Effector CD4-positive, alpha-beta T cell (primary cell): Measurements from ENCODE around the gene FBH1.
"Not testable (repeated sequence)": the region's sequence is repeated elsewhere in the genome, so short reads cannot be mapped to it uniquely, and the experiment has no call there.

Experiments
- DNase-seq: peaks from one replicate; pipeline ENCODE4 v3.0.0-alpha.2; 2020
- total RNA-seq: gene quantifications from one replicate; lab custom pipeline; 2026; lab: John Stamatoyannopoulos, UW

Gene FBH1
- 120 reads per million, percentile 86 among the genes with 10 or more reads in this experiment for total RNA-seq

DNA sequence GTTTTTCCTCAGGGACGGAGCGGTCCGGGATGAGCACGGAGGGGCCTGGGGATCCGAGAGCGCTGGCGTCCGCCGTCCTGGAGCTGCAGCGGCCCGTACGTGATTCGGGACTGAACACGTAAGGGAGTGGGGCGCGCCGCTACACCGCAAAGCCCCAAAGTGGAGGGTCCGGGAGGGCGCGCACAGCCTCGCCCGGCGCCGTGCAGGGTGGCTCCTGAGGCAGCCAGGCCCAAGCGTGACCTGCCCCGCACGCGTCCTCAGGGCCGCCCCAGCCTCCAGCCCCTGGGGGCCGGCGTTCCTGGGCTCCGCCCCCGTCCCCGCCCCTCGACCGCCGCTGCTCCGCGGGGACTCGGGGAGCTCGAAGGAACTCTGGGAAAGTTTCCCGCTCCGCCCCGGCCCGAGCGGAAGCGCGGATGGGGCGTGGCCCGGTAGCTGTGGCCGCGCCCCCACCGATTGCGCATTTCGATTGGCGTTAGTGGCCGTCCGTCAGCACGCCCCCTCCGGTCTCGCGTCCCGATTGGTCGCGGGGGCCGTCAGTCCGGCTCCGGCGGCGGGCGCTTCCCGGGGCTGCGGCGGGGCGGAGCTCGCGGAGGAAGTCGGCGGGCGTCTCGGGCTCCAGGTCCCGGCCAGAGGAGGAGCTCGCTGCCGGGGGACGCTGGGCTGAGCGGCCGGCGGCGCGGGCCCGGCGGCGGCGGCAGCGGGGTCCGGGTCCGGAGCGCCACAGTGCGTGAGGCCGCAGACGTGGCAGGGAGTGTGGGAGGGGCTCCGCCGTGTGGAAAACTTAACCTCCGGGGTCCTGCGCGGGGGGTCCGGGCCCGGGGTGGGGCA, at the start of gene FBH1, which contains the start of gene ANKRD16:
Gene FBH1, plus strand, starts transcription at position 620 of the 828 bp plus-strand sequence. Its CDS starts 103 bp downstream, at position 723.
Gene ANKRD16, minus strand, starts transcription at position 270 of the 828 bp plus-strand sequence. CDS start 539 bp downstream, outside the sequence.
- peak; percentile 96 for DNase-seq

DNA sequence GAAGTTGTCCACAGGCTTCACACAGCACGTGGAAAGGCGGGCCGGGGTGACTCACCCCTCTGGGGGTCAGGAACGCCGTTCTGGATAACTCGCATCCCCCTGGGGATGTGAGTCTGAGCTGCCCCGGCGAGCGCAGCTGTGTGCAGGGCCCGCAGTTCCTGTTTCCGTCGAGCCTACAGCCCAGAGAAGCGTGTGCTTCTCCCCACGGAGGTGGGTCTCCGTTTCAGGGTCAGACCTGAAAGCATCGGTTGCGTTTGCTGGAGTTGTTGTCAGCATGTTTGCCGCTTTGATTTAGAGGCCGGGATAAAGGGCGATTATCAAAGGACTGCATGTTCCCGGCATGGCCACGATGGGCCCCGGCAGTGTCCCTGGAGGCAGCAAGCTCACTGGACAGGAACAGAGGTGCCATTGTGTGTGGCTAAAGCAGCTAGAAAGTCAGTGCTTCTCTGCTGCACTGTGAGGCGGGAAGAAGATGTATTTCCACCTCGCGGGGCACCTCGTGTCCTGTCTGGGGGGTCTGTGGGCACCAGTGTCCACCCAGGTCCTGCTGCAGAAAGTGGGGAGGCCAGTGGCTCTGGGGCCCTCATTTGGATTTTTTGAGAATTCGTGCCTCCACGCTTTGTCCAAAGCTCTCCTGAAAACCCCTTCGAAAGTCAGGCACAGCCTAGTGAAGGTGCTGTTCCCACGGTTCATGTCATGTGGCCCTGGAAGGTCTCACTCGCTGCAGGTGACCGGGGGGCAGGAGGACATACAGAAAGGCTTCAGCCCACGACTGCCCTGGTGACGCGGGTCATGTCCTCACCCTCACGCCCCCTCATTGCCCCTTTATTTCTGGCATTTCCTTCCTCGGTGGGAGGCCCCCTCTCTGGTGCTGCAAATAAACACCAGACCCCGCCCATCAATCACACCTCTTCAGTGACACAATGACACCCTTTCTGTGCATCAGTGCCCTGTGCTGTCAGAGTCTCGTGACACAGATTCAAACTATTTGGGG, 49.4 kb upstream of the FBH1 start:
- DNase-seq = no peak

DNA sequence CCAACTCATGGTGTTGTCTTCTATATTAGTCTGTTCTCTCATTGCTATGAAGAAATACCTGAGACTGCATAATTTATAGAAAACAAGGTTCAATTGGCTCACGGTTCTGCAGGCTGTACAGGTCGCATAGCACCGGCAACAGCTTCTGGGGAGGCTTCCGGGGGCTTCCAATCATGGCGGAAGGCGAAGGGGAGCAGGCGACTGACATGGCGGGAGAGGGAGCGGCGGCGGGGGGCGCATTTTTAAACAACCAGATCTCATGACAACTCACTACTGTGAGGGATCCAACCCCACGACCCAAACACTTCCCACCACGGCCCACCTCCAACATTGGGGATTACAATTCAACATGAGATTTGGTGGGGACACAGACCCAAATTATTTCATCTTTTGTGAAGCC, 48.1 kb upstream of the FBH1 start:
- DNase-seq = no peak

DNA sequence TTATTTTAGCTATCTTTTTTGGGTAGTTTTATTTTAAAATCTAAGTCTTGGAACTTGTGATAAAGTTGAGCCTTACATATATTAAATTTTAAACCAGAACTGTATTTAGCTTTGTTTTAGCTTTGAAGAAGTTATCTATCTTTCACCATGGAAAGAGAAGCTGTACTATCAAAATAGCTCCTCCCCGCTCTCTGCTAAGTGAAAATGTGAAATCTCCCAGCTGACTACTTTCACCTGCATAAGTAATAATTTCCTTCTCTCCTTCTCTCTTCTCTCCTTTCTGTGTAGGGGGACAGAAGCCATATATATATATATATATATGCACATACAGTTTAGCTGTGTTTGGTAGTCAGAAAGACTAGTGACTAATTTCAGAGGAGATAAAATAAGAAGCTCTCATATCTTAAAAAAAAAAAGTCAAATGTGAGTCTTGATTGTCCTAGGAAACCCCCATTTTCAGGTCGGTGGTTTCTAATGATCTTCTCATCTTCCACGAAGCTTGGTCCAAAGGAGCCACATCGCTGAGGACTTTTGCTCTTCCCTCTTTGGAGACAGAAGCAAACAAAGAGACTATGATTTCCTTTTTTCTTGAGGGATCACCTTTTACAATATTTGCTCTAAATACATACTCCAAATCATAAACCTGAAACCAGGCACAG, 46.2 kb upstream of the FBH1 start:
- no peak for DNase-seq

DNA sequence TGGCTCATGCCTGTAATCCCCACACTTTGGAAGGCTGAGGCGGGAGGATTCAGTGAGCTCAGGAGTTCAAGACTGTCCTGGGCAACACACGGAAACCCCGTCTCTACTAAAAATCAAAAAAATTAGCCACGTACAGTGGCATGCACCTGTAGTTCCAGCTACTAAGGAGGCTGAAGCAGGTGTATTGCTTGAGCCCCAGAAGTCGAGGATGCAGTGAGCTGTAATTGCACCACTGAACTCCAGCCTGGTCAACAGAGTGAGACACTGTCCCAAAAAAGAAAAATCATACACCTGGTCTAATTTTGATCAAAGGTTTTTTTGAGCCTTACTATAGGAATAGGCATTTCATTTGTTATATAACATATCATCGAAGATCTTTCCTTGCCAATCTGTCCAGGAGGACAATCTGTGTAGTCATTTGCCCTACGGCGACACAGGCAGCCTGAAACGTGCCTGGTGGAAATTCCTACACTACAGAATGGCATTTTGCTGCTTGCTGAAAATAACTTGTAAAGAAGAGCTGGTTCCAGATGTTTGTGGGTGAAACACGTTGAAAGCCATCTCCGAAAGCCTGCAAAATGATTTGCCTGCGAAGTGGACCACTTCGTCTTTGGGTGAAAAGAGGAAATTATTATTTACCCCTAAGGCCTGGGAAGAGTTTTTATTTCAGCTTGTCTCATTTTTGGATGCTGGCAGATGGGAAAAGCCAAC, 45.5 kb upstream of the FBH1 start:
- no peak for DNase-seq

DNA sequence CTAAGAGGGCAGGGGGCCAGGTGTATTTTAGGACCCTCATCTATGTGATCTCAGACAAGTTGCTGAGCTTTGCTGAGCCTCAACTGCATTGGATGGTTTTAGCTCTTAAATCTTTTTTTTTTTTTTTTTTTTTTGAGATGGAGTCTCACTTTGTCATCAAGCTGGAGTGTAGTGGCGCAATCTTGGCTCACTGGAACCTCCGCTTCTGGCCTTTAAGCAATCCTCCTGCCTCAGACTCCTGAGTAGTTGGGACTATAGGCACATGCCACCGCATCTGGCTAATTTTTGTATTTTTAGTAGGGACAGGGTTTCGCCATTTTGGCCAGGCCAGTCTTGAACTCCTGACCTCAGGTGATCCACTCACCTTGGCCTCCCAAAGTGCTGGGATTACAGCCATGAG, 43.4 kb upstream of the FBH1 start:
- DNase-seq = not testable (repeated sequence)

DNA sequence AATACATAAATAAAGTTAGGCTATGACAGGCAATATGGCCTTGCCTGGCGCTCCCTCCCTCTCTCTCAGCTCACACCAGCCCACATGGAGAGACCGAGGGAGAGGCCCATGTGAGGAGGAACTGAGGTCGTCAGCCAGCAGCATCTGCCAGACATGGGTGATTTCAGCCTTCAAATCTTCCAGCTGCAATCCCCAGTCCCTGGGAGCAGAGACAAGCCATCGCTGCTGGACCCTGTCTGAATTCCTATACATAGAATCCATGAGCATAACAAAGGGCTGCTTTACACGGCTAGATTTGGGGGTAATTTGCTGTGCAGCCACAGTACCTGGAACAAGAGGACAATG, 35.9 kb upstream of the FBH1 start:
- no peak for DNase-seq

DNA sequence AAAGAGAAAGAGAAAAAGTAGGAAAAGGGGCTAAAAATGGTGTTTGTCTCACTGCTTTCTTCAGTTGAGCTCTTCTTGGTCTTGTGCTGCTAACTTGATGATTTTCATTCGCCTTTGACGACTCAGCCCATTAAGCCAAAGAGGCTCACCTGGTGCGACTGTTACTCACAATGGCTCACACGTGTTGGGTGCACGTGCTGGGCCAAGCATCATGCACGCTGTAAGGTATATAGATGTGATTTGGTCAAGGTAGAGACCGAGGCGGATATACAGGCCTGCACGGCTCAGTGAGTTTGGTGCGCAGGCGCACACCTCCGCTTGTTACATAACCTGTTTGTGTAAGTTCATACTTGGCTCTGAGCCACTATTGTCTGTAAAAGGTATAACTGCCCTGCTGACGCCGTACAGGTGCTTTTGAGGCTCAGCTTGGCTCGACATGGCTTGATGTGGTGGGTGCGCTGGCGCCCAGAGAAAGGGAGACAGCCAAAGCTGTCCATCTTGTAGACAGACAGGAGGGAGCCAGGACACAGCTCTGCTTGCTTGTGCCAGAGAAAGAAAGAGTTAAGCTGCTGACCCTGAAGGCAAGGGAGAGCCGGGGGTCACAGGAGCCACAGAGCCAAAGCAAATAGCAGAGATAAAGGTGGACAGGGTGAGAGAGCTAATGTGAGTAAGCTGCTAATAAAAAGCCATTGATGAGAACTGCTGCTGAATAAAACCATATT, 33.9 kb upstream of the FBH1 start:
- DNase-seq = no peak

DNA sequence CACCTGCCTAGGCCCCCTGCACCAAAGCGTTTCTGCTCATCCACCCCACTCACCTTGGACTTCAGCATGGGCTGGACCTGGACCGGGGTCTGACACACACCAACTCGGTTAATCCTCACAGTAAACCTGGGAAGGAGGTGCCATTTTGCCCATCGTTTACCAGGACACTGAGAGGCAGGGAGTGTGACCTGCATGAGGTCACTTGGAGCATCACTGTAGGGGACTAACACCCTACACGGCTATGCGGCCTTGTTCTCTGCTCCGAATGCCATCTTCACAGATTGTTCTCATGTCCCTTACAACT, 33.4 kb upstream of the FBH1 start:
- DNase-seq = no peak

DNA sequence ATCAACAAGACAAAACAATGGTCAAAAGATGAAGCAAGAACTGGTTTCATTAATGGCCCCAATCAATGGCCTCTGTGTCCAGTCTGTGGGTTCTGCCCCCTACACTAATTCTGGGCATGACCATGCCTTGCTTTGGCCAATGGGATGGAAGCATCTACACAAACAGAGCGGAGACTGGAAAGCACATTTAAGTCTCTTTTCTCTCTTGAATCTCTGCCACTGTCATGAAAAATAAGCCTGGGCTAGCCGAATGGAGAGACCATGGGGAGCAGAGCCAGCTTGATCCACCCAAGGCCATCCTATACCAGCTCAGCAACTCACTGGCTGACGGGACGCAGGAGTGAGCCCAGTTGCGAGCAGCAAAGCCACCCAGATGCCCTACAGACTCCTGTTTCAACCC, 31.2 kb upstream of the FBH1 start:
- DNase-seq = no peak

DNA sequence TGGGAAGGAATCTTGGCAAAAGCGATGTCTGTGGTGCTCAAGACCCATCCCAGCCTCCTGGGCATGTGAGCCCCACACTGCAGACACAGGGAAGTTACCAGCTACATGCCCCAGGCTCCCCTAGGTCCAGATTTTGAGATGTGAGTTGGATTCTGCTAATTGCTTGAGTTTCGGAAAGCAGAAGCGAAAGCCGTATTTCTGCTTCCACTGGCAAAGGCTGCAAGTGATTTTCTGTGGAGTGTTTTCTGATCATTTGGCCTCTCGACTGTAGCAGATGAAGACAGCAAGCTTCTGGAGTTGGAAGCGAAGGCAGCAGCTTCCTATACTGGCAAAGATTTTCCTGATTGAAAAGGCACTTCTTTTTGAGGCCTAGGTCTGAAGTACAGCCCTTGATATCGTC, 30.0 kb upstream of the FBH1 start:
- no peak for DNase-seq

DNA sequence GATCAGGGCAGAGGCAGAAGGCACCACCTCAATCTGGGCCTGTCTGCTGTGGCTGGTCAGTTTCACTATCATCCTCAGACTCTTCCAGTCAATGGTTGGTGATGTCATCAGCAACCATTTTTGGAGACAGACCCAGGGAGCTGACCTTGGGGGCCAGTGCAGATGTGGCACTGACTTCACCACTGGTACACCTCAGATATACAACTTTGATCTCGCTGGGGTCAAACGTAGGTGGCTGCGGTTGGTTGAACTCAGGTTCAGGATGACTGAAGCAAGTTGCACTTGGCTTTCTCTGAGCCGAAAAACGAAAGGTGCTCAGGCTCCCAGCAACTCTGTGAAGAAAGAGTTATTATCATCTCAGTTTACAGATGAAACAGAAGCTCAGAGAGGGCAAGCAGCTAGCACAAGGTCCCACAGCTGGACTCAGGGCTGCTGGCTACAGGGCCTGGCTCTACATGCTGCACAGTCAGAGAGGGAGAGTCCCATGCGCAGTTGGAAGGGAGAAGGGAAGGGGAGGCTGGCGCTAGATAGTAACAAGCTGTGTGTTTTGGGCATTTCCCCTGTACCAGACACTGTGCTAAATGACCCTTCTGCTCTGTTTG, 27.6 kb upstream of the FBH1 start:
- no peak for DNase-seq

DNA sequence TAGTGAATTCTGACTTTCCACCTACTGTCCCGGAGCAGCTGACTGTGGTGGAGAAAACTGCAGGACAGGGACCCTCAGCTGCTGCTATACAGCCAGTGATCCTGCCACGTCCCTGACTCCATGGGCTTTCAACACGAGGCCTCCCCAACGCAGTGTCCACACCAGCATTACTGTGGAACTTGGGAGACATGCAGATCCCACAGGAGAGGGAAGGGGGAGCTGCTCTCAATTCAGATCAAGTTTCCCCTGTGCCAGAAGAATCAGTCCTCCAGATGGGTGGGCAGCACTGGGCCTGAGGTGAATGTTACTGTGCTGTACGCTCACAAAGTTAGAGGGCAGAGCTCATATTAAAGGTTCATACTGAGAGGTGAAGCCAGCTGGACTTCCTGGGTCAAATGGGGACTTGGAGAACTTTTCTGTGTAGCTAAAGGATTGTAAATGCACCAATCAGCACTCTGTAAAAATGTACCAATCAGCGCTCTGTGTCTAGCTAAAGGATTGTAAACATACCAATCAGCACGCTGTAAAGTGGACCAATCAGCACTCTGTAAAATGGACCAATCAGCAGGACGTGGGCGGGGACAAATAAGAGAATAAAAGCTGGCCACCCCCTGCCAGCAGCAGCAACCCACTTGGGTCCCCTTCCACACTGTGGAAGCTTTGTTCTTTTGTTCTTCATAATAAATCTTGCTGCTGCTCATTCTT, 26.9 kb upstream of the FBH1 start:
- not testable (repeated sequence) for DNase-seq

DNA sequence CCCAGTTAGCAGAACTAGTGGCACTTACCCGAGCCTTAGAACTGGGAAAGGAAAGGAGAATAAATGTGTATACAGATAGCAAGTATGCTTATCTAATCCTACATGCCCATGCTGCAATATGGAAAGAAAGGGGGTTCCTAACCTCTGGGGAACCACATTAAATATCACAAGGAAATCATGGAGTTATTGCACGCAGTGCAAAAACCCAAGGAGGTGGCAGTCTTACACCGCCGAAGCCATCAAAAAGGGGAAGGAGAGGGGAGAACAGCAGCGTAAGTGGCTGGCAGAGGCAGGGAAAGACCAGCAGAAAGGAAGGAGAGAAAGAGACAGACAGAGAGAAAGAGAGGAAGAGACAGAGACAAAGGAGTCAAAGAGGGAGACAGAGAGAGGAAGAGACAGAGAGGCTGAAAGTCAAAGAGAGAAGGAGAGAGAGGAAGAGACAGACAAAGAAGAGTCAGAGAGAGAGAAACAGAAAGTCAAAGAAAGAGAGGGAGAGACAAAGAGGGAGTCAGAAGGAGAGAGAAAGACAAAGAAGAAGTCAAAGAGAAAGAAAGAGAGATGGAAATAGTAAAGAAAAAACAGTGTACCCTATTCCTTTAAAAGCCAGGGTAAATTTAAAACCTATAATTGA, 23.5 kb upstream of the FBH1 start:
- not testable (repeated sequence) for DNase-seq

DNA sequence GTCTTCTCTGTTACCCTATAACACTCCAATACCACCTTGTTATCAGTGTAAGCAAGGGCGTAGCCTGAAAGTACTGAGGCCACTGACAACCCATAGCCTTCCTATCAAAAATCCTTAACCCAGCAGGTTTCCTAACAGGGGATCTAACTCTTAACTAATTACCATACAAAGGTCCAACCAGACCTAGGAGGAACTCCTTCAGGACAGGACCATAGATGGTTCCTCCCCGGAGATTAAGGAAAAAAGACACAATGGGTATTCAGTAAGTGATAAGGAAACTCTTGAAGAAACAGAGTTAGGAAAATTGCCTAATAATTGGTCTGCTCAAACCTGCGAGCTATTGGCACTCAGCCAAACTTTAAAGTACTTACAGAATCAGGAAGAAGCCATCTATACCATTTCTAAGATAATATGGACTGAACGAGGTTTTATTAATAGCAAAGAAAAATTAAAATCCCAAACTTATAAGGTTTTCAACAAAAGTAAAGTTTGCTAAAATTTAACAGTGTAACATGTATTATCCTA, 22.9 kb upstream of the FBH1 start:
- not testable (repeated sequence) for DNase-seq

DNA sequence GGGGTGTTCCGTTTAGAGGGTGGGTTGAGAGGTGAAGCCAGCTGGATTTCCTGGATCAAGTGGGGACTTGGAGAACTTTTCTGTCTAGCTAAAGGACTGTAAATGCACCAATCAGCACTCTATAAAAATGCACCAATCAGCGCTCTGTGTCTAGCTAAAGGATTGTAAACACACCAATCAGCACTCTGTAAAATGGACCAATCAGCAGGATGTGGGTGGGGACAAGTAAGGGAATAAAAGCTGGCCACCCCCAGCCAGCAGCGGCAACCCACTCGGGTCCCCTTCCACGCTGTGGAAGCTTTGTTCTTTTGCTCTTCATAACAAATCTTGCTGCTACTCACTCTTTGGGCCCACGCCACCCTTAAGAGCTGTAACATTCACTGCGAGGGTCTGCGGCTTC, 21.7 kb upstream of the FBH1 start:
- not testable (repeated sequence) for DNase-seq

DNA sequence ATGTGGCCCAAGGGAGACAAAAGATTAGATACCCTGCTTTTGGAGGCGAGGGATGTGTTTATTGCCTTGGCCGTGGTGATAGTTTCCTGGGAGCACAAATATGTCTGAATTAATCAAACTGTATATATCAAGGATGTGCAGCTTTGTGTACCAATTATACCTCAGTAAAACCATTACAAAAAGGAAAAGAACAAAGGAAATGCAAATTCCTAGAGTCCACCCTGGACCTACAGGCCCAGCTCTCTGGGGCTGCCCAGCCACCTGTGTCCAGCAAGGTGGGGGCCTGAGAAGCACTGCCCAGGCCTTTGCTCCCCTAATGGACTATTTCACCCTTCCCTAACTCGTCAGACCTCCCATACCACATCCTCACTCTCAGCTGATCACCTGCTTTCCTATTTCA, 20.9 kb upstream of the FBH1 start:
- no peak for DNase-seq

DNA sequence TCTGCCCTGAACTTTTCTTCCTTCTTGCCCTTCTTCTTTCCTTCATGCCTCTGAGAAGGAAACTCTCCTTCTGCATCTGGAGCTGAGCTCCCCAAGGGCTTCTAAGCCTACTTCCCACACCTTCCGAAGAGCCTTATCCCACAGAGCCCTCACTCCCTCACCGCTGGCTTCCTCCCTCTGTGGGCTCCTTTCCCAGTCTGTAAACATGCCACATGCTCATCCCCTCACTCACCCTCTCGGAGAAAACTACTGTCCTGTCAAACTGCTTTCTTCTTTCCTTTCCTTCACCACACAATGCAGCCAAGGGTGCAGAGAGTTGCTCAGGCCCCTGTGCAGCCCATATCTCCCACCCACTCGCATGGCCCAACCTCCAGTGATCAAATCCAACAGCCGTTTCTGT, 18.4 kb upstream of the FBH1 start:
- DNase-seq = no peak

DNA sequence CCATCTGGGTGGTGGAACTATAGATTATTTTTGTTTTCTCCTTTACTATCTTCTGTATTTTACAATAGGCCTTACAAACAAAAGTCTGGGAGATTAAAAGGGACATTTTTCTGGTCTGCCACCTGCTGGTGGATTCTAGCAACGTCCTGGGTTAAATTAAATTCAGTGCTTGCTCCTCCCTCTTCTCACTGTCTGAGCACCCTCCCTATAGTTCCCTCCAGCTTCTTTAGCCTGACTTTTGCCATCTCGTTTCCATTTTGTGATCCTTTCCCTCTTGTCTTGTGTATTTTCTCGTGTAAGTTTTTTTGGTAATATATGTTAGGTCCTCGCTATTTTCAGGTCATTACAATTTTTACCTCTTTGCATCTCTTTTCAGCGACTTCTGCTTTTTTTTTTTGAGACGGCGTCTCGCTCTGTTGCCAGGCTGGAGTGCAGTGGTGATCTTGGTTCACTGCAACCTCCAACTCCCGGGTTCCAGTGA, 16.5 kb upstream of the FBH1 start:
- DNase-seq = peak; percentile 46
